ENCODE results near the gene TFPI.
"Not testable (repeated sequence)": the region's sequence is repeated elsewhere in the genome, so short reads cannot be mapped to it uniquely, and the experiment has no call there.

Gene TFPI

DNA sequence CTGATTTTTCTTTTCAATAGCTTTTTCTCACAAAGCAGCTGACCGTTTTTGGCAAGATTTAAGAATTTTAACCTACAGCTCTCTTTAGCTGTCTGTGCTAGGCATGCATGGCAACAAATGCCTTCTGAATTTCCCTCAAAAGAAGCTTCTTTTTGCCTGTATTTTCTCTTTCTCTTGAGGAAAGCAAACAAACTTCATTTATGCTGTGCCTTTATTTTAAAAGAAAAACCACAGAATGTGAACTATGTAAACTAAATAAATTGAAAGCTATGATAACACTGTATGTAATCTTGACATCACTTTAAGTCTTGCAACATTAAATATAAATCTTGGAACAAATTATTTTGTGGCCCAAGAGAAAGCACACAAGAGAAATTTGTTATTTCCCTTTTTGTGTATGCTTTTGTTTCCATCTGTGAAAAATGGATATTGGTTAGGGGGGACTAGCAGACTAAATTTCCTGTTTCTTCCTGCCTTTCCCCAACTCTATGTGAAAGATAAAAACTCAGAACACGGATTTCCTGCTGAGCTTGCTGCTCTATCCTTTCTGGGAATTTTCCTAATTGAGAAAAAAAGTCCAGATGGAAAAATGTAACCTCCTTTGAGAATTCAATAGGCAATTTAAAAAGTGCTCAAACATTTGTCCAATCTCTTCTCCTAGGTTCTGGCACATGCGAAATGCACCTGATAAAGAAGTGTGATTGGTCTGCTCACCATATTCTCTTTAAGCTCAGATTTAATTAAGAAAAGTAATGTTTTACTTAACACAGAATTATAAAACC, 20.9 kb upstream of the TFPI start:
- no peak overlapping the region for H3K4me3 ChIP-seq (ENCODE audit: low read depth, low read length)
- no peak overlapping the region for H3K9ac ChIP-seq (ENCODE audit: low read depth, low read length)

DNA sequence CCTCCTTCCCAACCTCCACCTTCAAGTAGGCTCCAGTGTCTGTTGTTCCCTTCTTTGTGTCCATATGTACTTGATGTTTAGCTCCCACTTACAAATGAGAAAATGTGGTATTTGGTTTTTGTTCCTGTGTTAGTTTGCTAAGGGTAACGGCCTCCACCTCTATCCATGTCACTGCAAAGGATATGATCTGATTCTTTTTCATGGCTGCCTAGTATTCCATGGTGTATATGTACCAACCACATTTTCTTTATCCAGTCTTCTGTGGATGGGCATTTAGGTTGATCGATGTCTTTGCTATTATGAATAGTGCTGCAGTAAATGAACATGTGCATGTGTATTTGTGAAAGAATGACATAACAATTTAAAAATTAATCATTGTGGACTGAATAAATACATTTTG, 19.5 kb upstream of the TFPI start:
- Histone ChIP-seq H3K9ac (ENCODE audit: low read depth, low read length) (no peak overlapping the region), H3K36me3 (ENCODE audit: control insufficient read depth, insufficient read depth, low read length) (no peaks in the 10 kb centered on the region), H3K4me3 (ENCODE audit: low read depth, low read length) (no peak overlapping the region), H3K4me1 (ENCODE audit: control insufficient read depth, insufficient read depth, low read length) (peaks cover 9% of the 10 kb centered on the region), H3K9me3 (ENCODE audit: control insufficient read depth, insufficient read depth, low read length) (peaks cover 5% of the 10 kb centered on the region), H3K27me3 (ENCODE audit: control insufficient read depth, insufficient read depth, low read length) (no peaks in the 10 kb centered on the region)

More for the DNA sequence above, 20.9 kb upstream of the TFPI start:
- Histone ChIP-seq H3K4me1 (ENCODE audit: control insufficient read depth, insufficient read depth, low read length) (peaks cover 9% of the 10 kb centered on the region), H3K27me3 (ENCODE audit: control insufficient read depth, insufficient read depth, low read length) (no peaks in the 10 kb centered on the region), H3K9me3 (ENCODE audit: control insufficient read depth, insufficient read depth, low read length) (peaks cover 5% of the 10 kb centered on the region), H3K36me3 (ENCODE audit: control insufficient read depth, insufficient read depth, low read length) (no peaks in the 10 kb centered on the region)

DNA sequence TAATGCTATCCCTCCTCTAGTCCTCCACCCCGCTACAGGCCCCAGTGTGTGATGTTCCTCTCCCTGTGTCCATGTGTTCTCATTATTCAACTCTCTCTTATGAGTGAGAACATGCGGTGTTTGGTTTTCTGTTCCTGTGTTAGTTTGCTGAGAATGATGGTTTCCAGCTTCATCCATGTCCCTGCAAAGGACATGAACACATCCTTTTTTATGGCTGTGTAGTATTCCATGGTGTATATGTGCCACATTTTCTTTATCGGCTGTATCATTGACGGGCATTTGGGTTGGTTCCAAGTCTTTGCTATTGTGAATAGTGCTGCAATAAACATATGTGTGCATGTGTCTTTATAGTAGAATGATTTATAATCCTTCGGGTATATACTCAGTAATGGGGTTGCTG, 17.8 kb upstream of the TFPI start:
- not testable (repeated sequence) for H3K4me3 ChIP-seq (ENCODE audit: low read depth, low read length); H3K9me3 ChIP-seq (ENCODE audit: control insufficient read depth, insufficient read depth, low read length); H3K4me1 ChIP-seq (ENCODE audit: control insufficient read depth, insufficient read depth, low read length); H3K36me3 ChIP-seq (ENCODE audit: control insufficient read depth, insufficient read depth, low read length); H3K9ac ChIP-seq (ENCODE audit: low read depth, low read length); H3K27me3 ChIP-seq (ENCODE audit: control insufficient read depth, insufficient read depth, low read length)

DNA sequence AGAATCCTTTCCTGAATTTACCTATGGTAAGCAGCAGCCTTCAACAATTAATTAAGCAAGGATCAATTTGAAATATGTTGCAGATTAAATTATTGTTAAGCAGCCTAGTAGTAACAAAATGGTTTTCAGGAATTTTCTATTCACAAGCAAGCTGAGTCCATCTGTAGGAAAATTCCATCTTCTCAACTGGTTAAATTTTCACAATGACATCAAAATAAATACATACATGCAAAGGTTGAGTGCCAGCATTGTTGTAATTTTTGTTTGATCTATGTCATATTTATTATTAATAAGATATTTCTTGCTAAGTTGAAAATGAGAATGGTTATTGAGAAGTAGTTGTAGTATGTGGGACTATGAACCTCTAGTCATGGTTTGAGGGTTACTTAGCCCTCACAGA, 15.3 kb upstream of the TFPI start:
- Histone ChIP-seq H3K9ac (ENCODE audit: low read depth, low read length) (no peak overlapping the region), H3K4me3 (ENCODE audit: low read depth, low read length) (no peak overlapping the region), H3K4me1 (ENCODE audit: control insufficient read depth, insufficient read depth, low read length) (peaks cover 8% of the 10 kb centered on the region), H3K27me3 (ENCODE audit: control insufficient read depth, insufficient read depth, low read length) (no peaks in the 10 kb centered on the region), H3K9me3 (ENCODE audit: control insufficient read depth, insufficient read depth, low read length) (peaks cover 5% of the 10 kb centered on the region), H3K36me3 (ENCODE audit: control insufficient read depth, insufficient read depth, low read length) (no peaks in the 10 kb centered on the region)

DNA sequence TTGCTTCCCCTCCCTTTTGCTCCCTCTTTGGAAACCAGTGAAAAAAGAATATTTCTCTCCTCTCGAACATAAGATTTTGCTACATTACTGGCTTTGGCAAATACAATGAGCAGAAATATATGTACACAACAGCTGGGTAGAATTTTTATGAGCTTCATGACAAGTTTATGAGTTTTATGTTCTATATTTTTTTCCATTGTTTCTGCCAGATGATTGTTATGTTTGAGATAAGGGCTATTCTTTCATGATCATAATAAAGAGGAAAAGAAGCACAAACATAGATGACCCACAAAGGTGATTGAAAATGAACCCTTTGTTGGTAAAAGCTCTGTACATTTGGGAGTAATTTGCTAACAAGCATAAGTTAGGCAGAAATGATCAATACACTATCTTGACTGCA, 14.8 kb upstream of the TFPI start:
- Histone ChIP-seq H3K27me3 (ENCODE audit: control insufficient read depth, insufficient read depth, low read length) (no peaks in the 10 kb centered on the region), H3K36me3 (ENCODE audit: control insufficient read depth, insufficient read depth, low read length) (no peaks in the 10 kb centered on the region), H3K4me1 (ENCODE audit: control insufficient read depth, insufficient read depth, low read length) (peaks cover 8% of the 10 kb centered on the region), H3K9me3 (ENCODE audit: control insufficient read depth, insufficient read depth, low read length) (peaks cover 5% of the 10 kb centered on the region), H3K9ac (ENCODE audit: low read depth, low read length) (no peak overlapping the region), H3K4me3 (ENCODE audit: low read depth, low read length) (no peak overlapping the region)

DNA sequence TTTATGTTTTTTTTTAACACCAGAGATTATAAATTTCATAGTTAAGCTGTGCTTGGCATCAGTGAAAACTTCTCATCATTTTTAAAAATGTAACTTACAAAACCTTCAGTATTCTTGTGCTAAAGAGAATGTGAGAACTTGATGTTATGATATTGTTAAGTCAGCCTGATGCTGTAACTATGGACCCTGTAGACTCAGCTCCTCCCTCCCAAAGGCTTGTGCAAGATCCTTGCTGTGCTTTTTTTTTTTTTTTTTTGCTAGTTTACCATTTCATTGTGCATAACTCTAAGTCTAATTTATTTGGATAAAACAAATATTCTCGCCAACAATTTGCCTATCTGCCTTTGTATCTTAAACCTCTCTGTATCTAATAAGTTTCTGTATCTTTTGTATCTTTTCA, 12.9 kb upstream of the TFPI start:
- Histone ChIP-seq H3K9ac (ENCODE audit: low read depth, low read length) (no peak overlapping the region), H3K27me3 (ENCODE audit: control insufficient read depth, insufficient read depth, low read length) (no peaks in the 10 kb centered on the region)

DNA sequence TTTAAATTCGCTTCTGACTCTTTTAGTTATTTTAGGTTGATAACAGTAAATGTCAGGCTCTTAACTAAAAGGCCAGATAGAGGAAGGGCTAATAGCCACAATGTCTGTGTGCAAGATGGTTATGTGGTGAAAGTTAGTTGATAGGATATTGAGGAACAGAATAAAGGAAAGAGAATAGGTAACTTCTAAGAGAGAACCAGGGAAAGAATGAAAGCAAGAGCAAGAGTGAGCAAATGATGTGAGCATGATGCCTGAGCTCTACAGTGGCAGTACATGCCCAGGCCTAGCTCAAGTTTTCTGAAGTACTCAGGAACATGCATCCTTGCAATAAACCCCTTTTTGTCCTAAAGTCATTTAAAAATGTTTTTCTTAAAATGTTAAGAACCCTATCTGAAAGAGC, 12.5 kb upstream of the TFPI start:
- H3K27me3 ChIP-seq (ENCODE audit: control insufficient read depth, insufficient read depth, low read length): no peaks in the 10 kb centered on the region
- peaks cover 8% of the 10 kb centered on the region for H3K4me1 ChIP-seq (ENCODE audit: control insufficient read depth, insufficient read depth, low read length)
- no peak overlapping the region for H3K9ac ChIP-seq (ENCODE audit: low read depth, low read length)
- H3K4me3 ChIP-seq (ENCODE audit: low read depth, low read length): no peak overlapping the region
- H3K36me3 ChIP-seq (ENCODE audit: control insufficient read depth, insufficient read depth, low read length): no peaks in the 10 kb centered on the region
- no peaks in the 10 kb centered on the region for H3K9me3 ChIP-seq (ENCODE audit: control insufficient read depth, insufficient read depth, low read length)

More for the DNA sequence above, 12.9 kb upstream of the TFPI start:
- no peaks in the 10 kb centered on the region for H3K36me3 ChIP-seq (ENCODE audit: control insufficient read depth, insufficient read depth, low read length)
- H3K4me1 ChIP-seq (ENCODE audit: control insufficient read depth, insufficient read depth, low read length): peaks cover 8% of the 10 kb centered on the region
- H3K4me3 ChIP-seq (ENCODE audit: low read depth, low read length): no peak overlapping the region
- H3K9me3 ChIP-seq (ENCODE audit: control insufficient read depth, insufficient read depth, low read length): no peaks in the 10 kb centered on the region

DNA sequence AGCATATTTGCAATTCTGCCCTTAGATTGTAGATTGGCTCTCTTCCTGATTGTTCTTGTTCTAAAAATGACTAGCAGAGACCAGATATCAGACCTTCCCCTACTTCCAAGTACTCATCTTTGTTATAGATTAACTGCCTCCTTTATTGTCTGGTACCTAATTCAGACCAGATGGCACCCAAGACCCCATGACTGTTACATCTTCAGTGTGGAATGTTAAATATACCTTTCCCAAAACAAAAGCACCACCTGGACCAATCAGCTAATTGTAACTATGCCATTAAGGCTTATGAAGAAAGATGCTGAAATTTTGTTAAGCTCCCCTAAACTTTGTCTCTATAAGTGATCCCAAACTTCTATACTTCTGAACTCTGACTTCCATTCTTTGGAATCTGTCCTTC, 12.0 kb upstream of the TFPI start:
- peak overlapping the region; percentile 13 for H3K4me3 ChIP-seq (ENCODE audit: low read depth, low read length)
- no peaks in the 10 kb centered on the region for H3K9me3 ChIP-seq (ENCODE audit: control insufficient read depth, insufficient read depth, low read length)
- no peaks in the 10 kb centered on the region for H3K27me3 ChIP-seq (ENCODE audit: control insufficient read depth, insufficient read depth, low read length)
- H3K9ac ChIP-seq (ENCODE audit: low read depth, low read length): no peak overlapping the region
- H3K36me3 ChIP-seq (ENCODE audit: control insufficient read depth, insufficient read depth, low read length): no peaks in the 10 kb centered on the region
- H3K4me1 ChIP-seq (ENCODE audit: control insufficient read depth, insufficient read depth, low read length): peaks cover 8% of the 10 kb centered on the region

DNA sequence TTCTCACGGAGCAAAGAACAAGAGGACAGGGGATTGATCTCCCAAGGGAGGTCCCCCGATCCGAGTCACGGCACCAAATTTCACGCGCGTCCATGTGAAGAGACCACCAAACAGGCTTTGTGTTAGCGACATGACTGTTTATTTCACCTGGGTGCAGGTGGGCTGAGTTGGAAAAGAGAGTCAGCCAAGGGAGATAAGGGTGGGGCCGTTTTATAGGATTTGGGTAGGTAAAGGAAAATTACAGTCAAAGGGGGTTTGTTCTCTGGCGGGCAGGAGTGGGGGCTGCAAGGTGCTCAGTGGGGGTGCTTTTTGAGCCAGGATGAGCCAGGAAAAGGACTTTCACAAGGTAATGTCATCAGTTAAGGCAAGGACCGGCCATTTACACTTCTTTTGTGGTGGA, 11.4 kb upstream of the TFPI start:
- H3K27me3 ChIP-seq (ENCODE audit: control insufficient read depth, insufficient read depth, low read length); H3K9me3 ChIP-seq (ENCODE audit: control insufficient read depth, insufficient read depth, low read length); H3K4me1 ChIP-seq (ENCODE audit: control insufficient read depth, insufficient read depth, low read length); H3K36me3 ChIP-seq (ENCODE audit: control insufficient read depth, insufficient read depth, low read length): not testable (repeated sequence)
- Histone ChIP-seq H3K4me3 (ENCODE audit: low read depth, low read length) (peak overlapping the region; percentile 48), H3K9ac (ENCODE audit: low read depth, low read length) (peak overlapping the region; percentile 60)

DNA sequence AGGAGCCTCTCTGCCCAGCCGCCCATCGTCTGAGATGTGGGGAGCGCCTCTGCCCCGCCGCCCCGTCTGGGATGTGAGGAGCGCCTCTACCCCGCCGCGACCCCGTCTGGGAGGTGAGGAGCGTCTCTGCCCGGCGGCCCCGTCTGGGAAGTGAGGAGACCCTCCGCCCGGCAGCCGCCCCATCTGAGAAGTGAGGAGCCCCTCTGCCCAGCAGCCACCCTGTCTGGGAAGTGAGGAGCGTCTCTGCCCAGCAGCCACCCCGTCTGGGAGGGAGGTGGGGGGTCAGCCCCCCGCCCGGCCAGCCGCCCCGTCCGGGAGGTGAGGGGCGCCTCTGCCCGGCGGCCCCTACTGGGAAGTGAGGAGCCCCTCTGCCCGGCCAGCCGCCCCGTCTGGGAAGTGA, 2.3 kb upstream of the TFPI start:
- not testable (repeated sequence) for H3K4me1 ChIP-seq (ENCODE audit: control insufficient read depth, insufficient read depth, low read length); H3K27me3 ChIP-seq (ENCODE audit: control insufficient read depth, insufficient read depth, low read length)

DNA sequence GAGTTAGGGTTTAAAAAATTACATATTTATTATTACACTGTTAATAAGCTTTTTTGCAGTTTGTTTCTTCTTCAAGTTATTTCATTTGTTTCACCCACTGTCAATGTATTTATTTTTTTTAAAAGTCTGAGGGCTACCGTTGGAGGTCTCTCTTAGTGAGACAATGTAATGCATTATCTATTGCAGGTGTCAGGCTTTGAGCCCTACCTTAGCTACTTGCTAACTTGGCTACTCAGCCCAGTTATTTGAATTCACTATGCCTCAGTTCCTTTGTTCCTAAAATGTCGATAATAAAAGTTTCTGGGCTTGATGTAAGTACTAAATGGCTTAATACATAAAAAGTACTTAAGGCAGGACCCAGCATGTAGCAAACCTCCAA, 458 bp upstream of the TFPI start:
- H3K9ac ChIP-seq (ENCODE audit: low read depth, low read length): no peak overlapping the region
- H3K9me3 ChIP-seq (ENCODE audit: control insufficient read depth, insufficient read depth, low read length): no peaks in the 10 kb centered on the region
- H3K4me1 ChIP-seq (ENCODE audit: control insufficient read depth, insufficient read depth, low read length): peaks cover 4% of the 10 kb centered on the region
- H3K36me3 ChIP-seq (ENCODE audit: control insufficient read depth, insufficient read depth, low read length): no peaks in the 10 kb centered on the region
- no peaks in the 10 kb centered on the region for H3K27me3 ChIP-seq (ENCODE audit: control insufficient read depth, insufficient read depth, low read length)
- H3K4me3 ChIP-seq (ENCODE audit: low read depth, low read length): no peak overlapping the region

More for the DNA sequence above, 2.3 kb upstream of the TFPI start:
- not testable (repeated sequence) for H3K9ac ChIP-seq (ENCODE audit: low read depth, low read length); H3K9me3 ChIP-seq (ENCODE audit: control insufficient read depth, insufficient read depth, low read length); H3K4me3 ChIP-seq (ENCODE audit: low read depth, low read length); H3K36me3 ChIP-seq (ENCODE audit: control insufficient read depth, insufficient read depth, low read length)

DNA sequence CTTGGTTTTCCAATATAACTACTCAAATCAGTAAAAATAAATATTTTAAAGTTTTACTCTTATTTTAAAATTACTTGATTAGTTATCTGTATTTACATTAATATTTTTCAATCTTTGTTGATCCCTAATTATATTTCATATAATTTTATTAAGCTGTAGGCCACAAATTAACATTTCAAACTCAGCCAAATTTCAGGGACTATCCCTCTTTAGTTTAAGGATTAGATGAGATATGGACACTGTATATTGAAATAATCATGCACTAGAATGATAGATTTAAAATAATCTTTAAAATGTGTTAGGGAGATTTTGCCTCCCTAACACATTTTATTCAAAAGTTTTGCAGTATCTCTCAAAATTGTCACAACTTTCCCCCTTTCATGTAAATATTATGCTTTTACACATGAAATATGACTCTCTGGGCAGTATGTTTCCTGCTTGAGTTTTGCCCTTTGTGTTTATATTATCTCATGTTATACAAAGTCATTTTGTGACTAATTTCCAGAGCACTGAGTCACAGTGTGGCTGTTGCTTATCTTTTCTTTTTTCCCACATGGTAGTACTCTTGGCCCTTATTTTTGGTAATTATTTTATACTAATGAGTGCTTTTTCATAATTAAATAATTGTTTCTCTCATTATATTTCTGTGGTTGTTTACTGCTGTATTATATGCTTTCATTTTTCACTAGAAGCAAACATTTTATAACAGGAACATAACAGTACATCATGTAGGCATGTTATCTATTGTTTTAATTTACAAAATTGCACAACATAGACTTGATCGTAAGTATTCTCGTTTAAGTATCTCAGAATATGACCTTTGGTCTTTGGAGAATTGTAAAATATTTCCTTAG, 1.2 kb downstream of the TFPI start:
- Histone ChIP-seq H3K4me1 (ENCODE audit: control insufficient read depth, insufficient read depth, low read length) (peaks cover 4% of the 10 kb centered on the region), H3K9ac (ENCODE audit: low read depth, low read length) (no peak overlapping the region), H3K4me3 (ENCODE audit: low read depth, low read length) (no peak overlapping the region), H3K9me3 (ENCODE audit: control insufficient read depth, insufficient read depth, low read length) (no peaks in the 10 kb centered on the region), H3K36me3 (ENCODE audit: control insufficient read depth, insufficient read depth, low read length) (no peaks in the 10 kb centered on the region), H3K27me3 (ENCODE audit: control insufficient read depth, insufficient read depth, low read length) (no peaks in the 10 kb centered on the region)

Data from iPS-15b (cell line).